ENCODE measurements around the gene PRR5. TPM values are rescaled to one million over a fixed set of nuclear protein-coding genes. Genes with fewer than 3 reads are reported as not detected.
A peak's percentile ranks its signal among the peaks of the same experiment; 100 is the strongest.
"Not testable (repeated sequence)": the region's sequence is repeated elsewhere in the genome, so short reads cannot be mapped to it uniquely, and the experiment has no call there.

The PRR5 gene
- total RNA-seq, 1 experiment from 2014 or later: 11.8 TPM

DNA sequence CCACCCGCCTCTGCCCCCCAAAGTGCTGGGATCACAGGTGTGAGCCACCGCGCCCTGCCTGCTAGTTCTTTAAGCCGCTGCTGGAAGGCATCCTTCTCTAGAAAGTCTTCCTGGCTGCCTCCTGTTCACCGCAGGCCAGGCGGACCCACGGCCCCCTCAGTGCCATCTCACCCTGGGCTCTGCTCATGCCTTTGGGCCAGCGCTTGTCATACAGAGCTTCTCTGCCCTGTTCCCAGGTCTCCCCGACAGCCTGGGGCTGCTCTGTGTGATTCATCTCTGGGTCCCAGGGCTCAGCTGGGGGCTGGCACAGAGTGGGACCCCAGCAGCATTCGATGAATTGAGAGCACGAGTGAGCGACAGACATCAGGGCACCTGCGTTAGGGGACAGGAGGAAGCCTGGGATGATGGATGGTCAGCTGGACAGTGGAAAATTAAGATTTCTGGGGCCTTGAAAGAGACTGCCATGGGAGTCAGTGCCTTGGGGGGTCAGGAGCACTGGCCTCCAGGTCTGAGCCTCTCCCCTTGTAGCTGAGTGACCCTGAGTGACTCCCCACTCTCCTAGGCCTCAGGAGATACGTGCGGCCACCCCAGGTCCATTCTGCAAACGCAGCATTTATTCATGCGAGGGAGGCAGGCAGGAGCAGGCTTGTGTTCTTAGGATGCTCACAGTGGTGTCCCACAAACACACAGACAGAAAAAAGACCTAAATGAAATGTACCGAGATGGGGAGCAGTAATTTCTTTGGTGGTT is 23.3 kb upstream of the PRR5 start:
- H3K4me3 Mint-ChIP-seq: no peak overlapping the region
- H4K5ac ChIP-seq (ENCODE audit: insufficient read length, low read depth, low read length): no peak overlapping the region

DNA sequence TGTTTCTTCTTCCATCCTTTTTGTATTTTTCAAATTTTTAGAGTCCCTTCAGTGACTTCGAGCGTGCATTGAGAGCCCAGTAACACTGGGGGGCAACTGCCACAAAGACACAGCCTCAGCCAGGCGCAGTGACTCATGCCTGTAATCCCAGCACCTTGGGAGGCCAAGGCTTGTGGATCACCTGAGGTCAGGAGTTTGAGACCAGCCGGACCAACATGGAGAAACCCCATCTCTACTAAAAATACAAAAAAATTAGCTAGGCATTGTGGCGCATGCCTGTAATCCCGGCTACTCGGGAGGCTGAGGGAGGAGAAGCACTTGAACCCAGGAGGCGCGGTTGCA is 22.7 kb upstream of the PRR5 start:
- peaks cover 4 to 28% of the 10 kb centered on the region in 2 experiments; a peak in 2 of 4 replicates for H3K4me1 Mint-ChIP-seq
- not testable (repeated sequence) for H3K27ac ChIP-seq (ENCODE audit: insufficient read length, low read depth, low read length); H3K4ac ChIP-seq (ENCODE audit: low read depth, low read length); H4K91ac ChIP-seq (ENCODE audit: insufficient read length, low read depth, low read length); H3K4me2 ChIP-seq (ENCODE audit: insufficient read depth, insufficient read length, low read length); H2AK5ac ChIP-seq (ENCODE audit: insufficient read length, low read length); H3T11ph ChIP-seq (ENCODE audit: low read length); H3K36me3 Mint-ChIP-seq (ENCODE audit: insufficient read depth in 1 of 3, low read depth in 3 of 3); H3K27me3 Mint-ChIP-seq (ENCODE audit: low read depth); H3K56ac ChIP-seq (ENCODE audit: insufficient read length, low read depth, low read length); H2BK20ac ChIP-seq (ENCODE audit: low read depth, low read length, poor library complexity, severe bottlenecking); H3K23ac ChIP-seq (ENCODE audit: insufficient read length, low read depth, low read length); H3K27ac Mint-ChIP-seq; H3K14ac ChIP-seq (ENCODE audit: insufficient read depth, low read length); H4K8ac ChIP-seq (replicated peaks; ENCODE audit: insufficient read length, low read depth, low read length); H2BK12ac ChIP-seq (ENCODE audit: insufficient read length, low read depth, low read length); H2BK5ac ChIP-seq (ENCODE audit: insufficient read length, low read length); H3K4me3 Mint-ChIP-seq; H3K9me3 ChIP-seq (ENCODE audit: control insufficient read depth, low read depth, low read length); H2AFZ ChIP-seq (ENCODE audit: low read length); DNase-seq; H2BK15ac ChIP-seq (ENCODE audit: low read depth, low read length); H4K20me1 ChIP-seq (ENCODE audit: control insufficient read depth, insufficient read depth, insufficient read length); H3K18ac ChIP-seq (ENCODE audit: insufficient read length, low read depth, low read length); H3K23me2 ChIP-seq (ENCODE audit: insufficient read length, low read depth, low read length, poor library complexity, severe bottlenecking); H4K5ac ChIP-seq (ENCODE audit: insufficient read length, low read depth, low read length); H3K4me1 ChIP-seq (ENCODE audit: insufficient read depth, low read length); H3K79me2 ChIP-seq (ENCODE audit: insufficient read depth, low read length); H3K9me3 Mint-ChIP-seq; H3K27me3 ChIP-seq (ENCODE audit: insufficient read depth, low read length); H3K79me1 ChIP-seq (ENCODE audit: insufficient read depth, low read depth, low read length, poor library complexity, severe bottlenecking); H2BK120ac ChIP-seq (ENCODE audit: low read depth, low read length, poor library complexity, severe bottlenecking); H3K9ac ChIP-seq (ENCODE audit: extremely low read depth, insufficient read length, low read length)
- no CpG with 5 or more reads among the region's 9 CpGs for WGBS (ENCODE audit: extremely low coverage, insufficient read length, low lambda C conversion rate)

More for the DNA sequence above, 23.3 kb upstream of the PRR5 start:
- no peaks in the 10 kb centered on the region for H3K36me3 Mint-ChIP-seq (ENCODE audit: insufficient read depth in 1 of 3, low read depth in 3 of 3)
- H2BK12ac ChIP-seq (ENCODE audit: insufficient read length, low read depth, low read length): no peak overlapping the region
- DNase-seq: no peak
- H3K27me3 ChIP-seq (ENCODE audit: insufficient read depth, low read length): no peaks in the 10 kb centered on the region
- H3K14ac ChIP-seq (ENCODE audit: insufficient read depth, low read length): no peak overlapping the region
- peaks cover 4 to 27% of the 10 kb centered on the region in 2 experiments; a peak in 2 of 4 replicates for H3K4me1 Mint-ChIP-seq
- TF ChIP-seq, protein P1, sequence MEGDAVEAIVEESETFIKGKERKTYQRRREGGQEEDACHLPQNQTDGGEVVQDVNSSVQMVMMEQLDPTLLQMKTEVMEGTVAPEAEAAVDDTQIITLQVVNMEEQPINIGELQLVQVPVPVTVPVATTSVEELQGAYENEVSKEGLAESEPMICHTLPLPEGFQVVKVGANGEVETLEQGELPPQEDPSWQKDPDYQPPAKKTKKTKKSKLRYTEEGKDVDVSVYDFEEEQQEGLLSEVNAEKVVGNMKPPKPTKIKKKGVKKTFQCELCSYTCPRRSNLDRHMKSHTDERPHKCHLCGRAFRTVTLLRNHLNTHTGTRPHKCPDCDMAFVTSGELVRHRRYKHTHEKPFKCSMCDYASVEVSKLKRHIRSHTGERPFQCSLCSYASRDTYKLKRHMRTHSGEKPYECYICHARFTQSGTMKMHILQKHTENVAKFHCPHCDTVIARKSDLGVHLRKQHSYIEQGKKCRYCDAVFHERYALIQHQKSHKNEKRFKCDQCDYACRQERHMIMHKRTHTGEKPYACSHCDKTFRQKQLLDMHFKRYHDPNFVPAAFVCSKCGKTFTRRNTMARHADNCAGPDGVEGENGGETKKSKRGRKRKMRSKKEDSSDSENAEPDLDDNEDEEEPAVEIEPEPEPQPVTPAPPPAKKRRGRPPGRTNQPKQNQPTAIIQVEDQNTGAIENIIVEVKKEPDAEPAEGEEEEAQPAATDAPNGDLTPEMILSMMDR (conservative IDR thresholded peaks at IDR 0.05): no peak
- no peak overlapping the region for H4K8ac ChIP-seq (replicated peaks; ENCODE audit: insufficient read length, low read depth, low read length)
- H3K4ac ChIP-seq (ENCODE audit: low read depth, low read length): no peak overlapping the region
- no peaks in the 10 kb centered on the region for H4K20me1 ChIP-seq (ENCODE audit: control insufficient read depth, insufficient read depth, insufficient read length)
- no peak overlapping the region for H2BK5ac ChIP-seq (ENCODE audit: insufficient read length, low read length)
- H3K27ac ChIP-seq (ENCODE audit: insufficient read length, low read depth, low read length): no peak overlapping the region
- H3K23ac ChIP-seq (ENCODE audit: insufficient read length, low read depth, low read length): no peak overlapping the region
- H3K56ac ChIP-seq (ENCODE audit: insufficient read length, low read depth, low read length): no peak overlapping the region
- no peaks in the 10 kb centered on the region for H3K79me2 ChIP-seq (ENCODE audit: insufficient read depth, low read length)
- H3K4me1 ChIP-seq (ENCODE audit: insufficient read depth, low read length): no peaks in the 10 kb centered on the region
- no peak overlapping the region for H2BK120ac ChIP-seq (ENCODE audit: low read depth, low read length, poor library complexity, severe bottlenecking)
- H3T11ph ChIP-seq (ENCODE audit: low read length): no peak overlapping the region
- WGBS (ENCODE audit: extremely low coverage, insufficient read length, low lambda C conversion rate): no CpG with 5 or more reads among the region's 18 CpGs
- no peak overlapping the region for H2AFZ ChIP-seq (ENCODE audit: low read length)
- H3K23me2 ChIP-seq (ENCODE audit: insufficient read length, low read depth, low read length, poor library complexity, severe bottlenecking): no peaks in the 10 kb centered on the region
- H2AK5ac ChIP-seq (ENCODE audit: insufficient read length, low read length): no peak overlapping the region
- H3K18ac ChIP-seq (ENCODE audit: insufficient read length, low read depth, low read length): no peak overlapping the region
- no peak overlapping the region for H3K4me2 ChIP-seq (ENCODE audit: insufficient read depth, insufficient read length, low read length)
- H4K91ac ChIP-seq (ENCODE audit: insufficient read length, low read depth, low read length): no peak overlapping the region
- H3K27me3 Mint-ChIP-seq (ENCODE audit: low read depth): peaks cover 10% of the 10 kb centered on the region
- no peaks in the 10 kb centered on the region for H3K79me1 ChIP-seq (ENCODE audit: insufficient read depth, low read depth, low read length, poor library complexity, severe bottlenecking)
- H3K9me3 ChIP-seq (ENCODE audit: control insufficient read depth, low read depth, low read length): no peaks in the 10 kb centered on the region
- no peak overlapping the region for H2BK20ac ChIP-seq (ENCODE audit: low read depth, low read length, poor library complexity, severe bottlenecking)
- no peak overlapping the region for H2BK15ac ChIP-seq (ENCODE audit: low read depth, low read length)
- H3K27ac Mint-ChIP-seq: 0 out of 7 replicates have a peak overlapping the region, but pooled peaks of 1 of the 3 experiments have one; percentile 55
- H3K9me3 Mint-ChIP-seq: no peaks in the 10 kb centered on the region
- no peak overlapping the region for H3K9ac ChIP-seq (ENCODE audit: extremely low read depth, insufficient read length, low read length)
